Lung (tissue), 12 donors: ENCODE results near the gene HDAC1. TPM values are rescaled to one million over a fixed set of nuclear protein-coding genes. Genes with fewer than 3 reads are reported as not detected.
"Not testable (repeated sequence)": the region's sequence is repeated elsewhere in the genome, so short reads cannot be mapped to it uniquely, and the experiment has no call there.

Source experiments
- ATAC-seq: fragments of 200-7000 bp; cut with Tn5 transposase; one replicate; pipeline ENCODE4 v1.9.1; 2020; ENCODE audit warnings: moderate number of reproducible peaks; ENCODE audit not compliant: insufficient read depth, low FRiP score
- DNase-seq, 3 donors: peaks; one replicate each; pipeline ENCODE4 v3.0.0-alpha.2; 2013 to 2017
- H3K27ac ChIP-seq, 2 donors: one replicate each; pipeline ENCODE4 v1.5.1; 2013; ENCODE audit warnings: mild to moderate bottlenecking in 2 of 2, moderate library complexity in 2 of 2, control low read depth in 1 of 2, inconsistent platforms in 1 of 2, low read depth in 1 of 2, low read length in 1 of 2
- H3K27me3 ChIP-seq, 3 donors: one replicate each; pipeline ENCODE4 v1.5.1; 2013; ENCODE audit warnings: low read length in 2 of 3; ENCODE audit not compliant: control insufficient read depth in 3 of 3, insufficient read depth in 3 of 3
- H3K36me3 ChIP-seq, 4 donors: one replicate each; pipeline ENCODE4 v1.5.1; 2013; ENCODE audit warnings: low read length in 4 of 4, mild to moderate bottlenecking in 1 of 4, moderate library complexity in 1 of 4; ENCODE audit not compliant: control insufficient read depth in 4 of 4, insufficient read depth in 4 of 4
- H3K4me1 ChIP-seq, 5 donors: one replicate each; pipeline ENCODE4 v1.5.1; 2013; ENCODE audit warnings: low read length in 5 of 5, mild to moderate bottlenecking in 2 of 5, moderate library complexity in 1 of 5; ENCODE audit not compliant: control insufficient read depth in 5 of 5, insufficient read depth in 5 of 5
- H3K4me3 ChIP-seq: one replicate; pipeline ENCODE4 v1.5.1; 2013; ENCODE audit warnings: mild to moderate bottlenecking, control low read depth, moderate library complexity
- H3K9ac ChIP-seq, 2 donors: one replicate each; pipeline ENCODE4 v1.5.1; 2013; ENCODE audit warnings: low read length in 2 of 2, control low read depth in 1 of 2; ENCODE audit not compliant: insufficient read depth in 1 of 2
- H3K9me3 ChIP-seq, 4 donors: one replicate each; pipeline ENCODE4 v1.5.1; 2013; ENCODE audit warnings: low read length in 3 of 4, mild to moderate bottlenecking in 1 of 4, moderate library complexity in 1 of 4; ENCODE audit not compliant: control insufficient read depth in 4 of 4, insufficient read depth in 3 of 4
- CTCF ChIP-seq: IDR thresholded peaks from 2 replicates; pipeline ENCODE4 v1.5.1; 2012; ENCODE audit warnings: mild to moderate bottlenecking; ENCODE audit errors: control extremely low read depth, extremely low read depth
- WGBS, 2 donors: extraction: QIAGEN DNeasy Blood & Tissue Kit; methylation state at CpG; one replicate each; pipeline ENCODE4 v1.1.7; 2013; 5-methylcytosine and 5-hydroxymethylcytosine counted together
- polyA plus RNA-seq, 2 donors: library from polyadenylated mRNA; stranded (reverse); fragments of 200-250 nt; gene quantifications; one replicate each; pipeline ENCODE4 v1.2.1, GENCODE V29; 2013
- total RNA-seq, 2 donors: library from RNA; depleted of rRNA in 1 of 2; stranded (reverse); fragments of >200 nt in 1 of 2; gene quantifications; one replicate each; pipeline ENCODE4 v1.2.1, GENCODE V29; 2014 to 2021
- donor health status: control.
- donor health status: control.
- donor health status: Bipolar disorder and iron deficiency.
- donor health status: healthy.
- donor health status: DM: yes; HTN: yes; CAD: no.

HDAC1 gene
- total and polyA plus RNA-seq, 4 donors, result 47.3 to 90.4 (median 72.5) TPM

DNA sequence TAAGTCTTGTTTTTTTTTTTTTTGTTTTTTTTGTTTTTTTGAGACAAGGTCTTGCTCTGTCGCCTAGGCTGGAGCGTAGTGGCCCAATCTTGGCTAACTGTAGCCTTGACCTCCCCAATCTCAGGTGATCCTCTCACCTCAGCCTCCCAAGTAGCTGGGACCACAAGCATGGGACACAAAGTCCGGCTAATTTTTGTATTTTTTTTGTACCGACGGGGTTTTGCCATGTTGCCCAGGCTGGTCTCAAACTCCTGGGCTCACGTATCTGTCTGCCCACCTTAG lies 34.7 kb upstream of the HDAC1 start:
- Histone ChIP-seq H3K4me1 (peaks cover 0 to 2% (median 0%) of the 10 kb centered on the region in 5 donors), H3K4me3 (no peak overlapping the region), H3K27ac (no peak overlapping the region), H3K36me3 (no peaks in the 10 kb centered on the region), H3K9ac (no peak overlapping the region), H3K27me3 (no peaks in the 10 kb centered on the region), H3K9me3 (no peaks in the 10 kb centered on the region)
- 92 to 97% methylated on average over 6 of the region's 6 CpGs for WGBS, 2 donors
- ATAC-seq (no peak), DNase-seq (no peak)
- no peak for TF ChIP-seq CTCF

- H3K9ac ChIP-seq, H3K9me3 ChIP-seq, DNase-seq, H3K4me1 ChIP-seq, H3K36me3 ChIP-seq, H3K4me3 ChIP-seq, H3K27me3 ChIP-seq, ATAC-seq, H3K27ac ChIP-seq: not testable (repeated sequence)
- WGBS, 2 donors, result 96 to 98% methylated on average over 4 of the region's 4 CpGs
Measured at GRCh38 chr1:32263236-32263593, 28.7 kb upstream of the HDAC1 start.

DNA sequence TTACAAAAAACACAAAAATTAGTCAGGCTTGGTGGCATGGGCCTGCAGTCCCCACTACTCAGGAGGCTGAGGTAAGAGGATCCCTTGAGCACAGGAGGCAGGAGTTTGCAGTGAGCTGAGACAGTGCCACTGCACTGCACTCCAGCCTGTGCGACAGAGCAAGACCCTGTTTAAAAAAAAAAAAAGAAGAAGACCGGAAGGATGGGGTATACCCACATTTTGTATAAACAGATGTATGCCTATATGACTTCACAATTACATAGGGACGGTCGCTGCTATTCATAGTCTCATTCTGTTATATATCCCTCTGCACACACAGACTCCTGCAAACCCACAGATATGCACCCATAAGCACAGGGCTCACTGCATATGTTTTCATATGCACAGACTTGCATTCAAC lies 28.1 kb upstream of the HDAC1 start:
- H3K27ac ChIP-seq, result no peak overlapping the region
- H3K4me1 ChIP-seq, result peaks cover 0 to 6% (median 0%) of the 10 kb centered on the region in 5 donors
- H3K9ac ChIP-seq, result no peak overlapping the region
- ATAC-seq (no peak), DNase-seq (no peak)
- H3K27me3 ChIP-seq, result no peaks in the 10 kb centered on the region
- H3K9me3 ChIP-seq, result no peaks in the 10 kb centered on the region
- TF ChIP-seq CTCF, result no peak
- no peak overlapping the region for H3K4me3 ChIP-seq
- 87 to 89% methylated on average over 4 of the region's 4 CpGs for WGBS, 2 donors
- H3K36me3 ChIP-seq, result no peaks in the 10 kb centered on the region

GRCh38 chr1:32265846-32266245 lies 26.0 kb upstream of the HDAC1 start:
- no peak for ATAC-seq
- Histone ChIP-seq H3K9ac (no peak overlapping the region), H3K27me3 (no peaks in the 10 kb centered on the region), H3K4me3 (no peak overlapping the region), H3K9me3 (no peaks in the 10 kb centered on the region), H3K4me1 (peaks cover 0 to 6% (median 0%) of the 10 kb centered on the region in 5 donors), H3K27ac (no peak overlapping the region), H3K36me3 (no peaks in the 10 kb centered on the region)
- TF ChIP-seq CTCF, result no peak
- no peak for DNase-seq
- 85 to 93% methylated on average over 9 of the region's 9 CpGs for WGBS, 2 donors
